HG03060 (cell line): ENCODE results near the gene YES1.
"Not testable (repeated sequence)": the region's sequence is repeated elsewhere in the genome, so short reads cannot be mapped to it uniquely, and the experiment has no call there.

ENCODE experiments used
- ATAC-seq: cut with Tn5 transposase; IDR thresholded peaks from one replicate; pipeline ENCODE4 v1.9.1; 2021; ENCODE audit warnings: low read depth, moderate number of reproducible peaks; ENCODE audit not compliant: unreplicated experiment

YES1 gene

GRCh38 chr18:741931-742512, 70.0 kb downstream of the YES1 start:
- peak; percentile 60 for ATAC-seq

- no peak for ATAC-seq
These were observed 79.7 kb downstream of the YES1 start for GRCh38 chr18:732371-732770.

- no peak for ATAC-seq
These were observed 80.9 kb downstream of the YES1 start for GRCh38 chr18:731185-731584.

GRCh38 chr18:730692-731091, 81.3 kb downstream of the YES1 start:
- ATAC-seq: no peak

GRCh38 chr18:730120-730519, 81.9 kb downstream of the YES1 start:
- not testable (repeated sequence) for ATAC-seq

- ATAC-seq: no peak
These were observed 86.4 kb downstream of the YES1 start for GRCh38 chr18:725646-726045.

GRCh38 chr18:723541-724080, 88.4 kb downstream of the YES1 start:
- no peak for ATAC-seq

- ATAC-seq: no peak
These were observed 95.0 kb downstream of the YES1 start for GRCh38 chr18:717003-717402.

GRCh38 chr18:715626-716025, 96.4 kb downstream of the YES1 start:
- ATAC-seq: no peak

- ATAC-seq: no peak
These were observed 98.9 kb downstream of the YES1 start for GRCh38 chr18:713135-713490.

- ATAC-seq: peak; percentile 53
These were observed 99.5 kb downstream of the YES1 start, which contains the start of gene ENOSF1 for GRCh38 chr18:712401-713134. ENOSF1 (minus strand) TSS chr18:712630; CDS start chr18:712587, 43 bp downstream.

GRCh38 chr18:711657-712400, 100.2 kb downstream of the YES1 start:
- ATAC-seq: peak; percentile 42

GRCh38 chr18:711310-711656, 100.8 kb downstream of the YES1 start:
- ATAC-seq: no peak

- no peak for ATAC-seq
These were observed 101.4 kb downstream of the YES1 start for GRCh38 chr18:710418-711300.

- ATAC-seq: no peak
These were observed 102.3 kb downstream of the YES1 start for GRCh38 chr18:709771-710170.

GRCh38 chr18:708096-708495, 103.9 kb downstream of the YES1 start:
- ATAC-seq: no peak

- no peak for ATAC-seq
These were observed 105.6 kb downstream of the YES1 start for GRCh38 chr18:706405-706804.

- no peak for ATAC-seq
These were observed 108.7 kb downstream of the YES1 start for GRCh38 chr18:703213-703967.

GRCh38 chr18:697800-698199, 114.2 kb downstream of the YES1 start:
- no peak for ATAC-seq

GRCh38 chr18:697012-697411, 115.0 kb downstream of the YES1 start:
- ATAC-seq: no peak
